Measurements from ENCODE around the gene BNC2.

The BNC2 gene

DNA sequence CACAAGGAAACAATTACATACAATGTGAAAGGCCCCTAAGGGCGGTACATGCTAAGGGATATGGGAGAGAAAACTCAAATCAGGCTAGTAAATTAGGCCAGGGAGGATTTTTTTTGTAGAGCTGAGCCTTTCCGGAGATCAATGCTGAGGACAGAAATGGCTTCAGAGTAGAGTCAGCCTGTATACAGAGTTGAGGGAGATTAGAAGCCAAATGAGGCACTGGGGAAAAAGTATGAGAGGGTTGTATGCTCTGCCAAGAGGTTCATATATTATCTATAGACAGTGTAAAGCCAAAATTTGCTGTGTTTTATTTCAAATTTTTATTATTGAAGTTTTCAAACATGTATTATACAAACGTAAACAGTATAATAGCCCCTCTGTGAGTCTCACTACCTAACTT, 103.1 kb downstream of the BNC2 start:
- no peak for DNase-seq (ENCODE audit: low read depth in 2 of 2, low spot score in 1 of 2)

DNA sequence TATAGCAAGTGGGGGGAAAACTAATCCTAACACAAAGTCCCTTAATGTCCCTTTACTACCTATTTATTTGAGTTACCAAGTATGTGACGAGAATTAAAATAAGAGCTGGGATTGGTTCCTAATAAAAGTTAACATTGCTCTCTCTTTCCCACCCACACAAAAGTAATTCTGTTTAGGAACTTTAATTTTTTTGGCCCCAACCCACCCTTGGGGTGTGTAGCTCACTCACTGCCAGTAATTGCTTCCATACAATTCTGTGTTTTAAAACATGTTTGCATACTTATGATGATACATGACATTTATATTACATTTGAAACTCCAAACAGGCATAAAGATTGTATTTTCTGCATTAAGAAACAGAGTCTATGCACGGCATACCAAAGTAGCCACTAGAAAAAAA, 106.5 kb downstream of the BNC2 start:
- no peak for DNase-seq (ENCODE audit: low read depth in 2 of 2, low spot score in 1 of 2)

DNA sequence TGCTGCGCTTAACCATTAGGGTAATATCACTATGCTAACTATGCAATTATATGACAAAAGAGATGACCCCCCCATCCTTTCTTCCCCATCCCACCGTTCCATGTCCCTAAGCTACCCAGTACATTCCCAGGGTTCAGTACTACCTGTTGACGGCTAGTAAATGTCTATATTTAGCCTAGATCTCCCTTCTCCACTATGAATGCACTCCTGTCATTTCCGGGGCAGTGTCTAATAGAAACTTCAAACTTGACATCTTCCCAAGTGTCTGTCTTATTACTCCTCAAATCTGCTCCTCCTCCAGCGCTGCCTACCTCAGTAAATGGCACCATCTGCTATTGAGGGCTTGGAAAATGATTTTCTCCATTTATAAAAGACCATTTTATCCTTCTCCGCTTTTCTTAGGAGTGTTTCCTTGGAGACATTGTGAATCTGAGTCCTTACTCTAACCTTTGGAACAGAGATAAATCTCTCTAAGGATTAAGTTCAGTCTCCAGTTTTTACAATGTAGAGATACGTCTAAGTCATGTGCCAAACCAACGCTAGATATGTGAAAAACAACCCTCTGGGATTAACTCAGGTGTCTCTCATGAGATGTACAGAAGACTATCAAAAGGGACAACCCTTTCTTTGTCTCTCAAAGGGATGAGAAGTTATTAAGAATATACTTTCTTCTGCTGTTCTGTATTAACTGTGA, 114.9 kb downstream of the BNC2 start:
- no peak for DNase-seq (ENCODE audit: low read depth in 2 of 2, low spot score in 1 of 2)

DNA sequence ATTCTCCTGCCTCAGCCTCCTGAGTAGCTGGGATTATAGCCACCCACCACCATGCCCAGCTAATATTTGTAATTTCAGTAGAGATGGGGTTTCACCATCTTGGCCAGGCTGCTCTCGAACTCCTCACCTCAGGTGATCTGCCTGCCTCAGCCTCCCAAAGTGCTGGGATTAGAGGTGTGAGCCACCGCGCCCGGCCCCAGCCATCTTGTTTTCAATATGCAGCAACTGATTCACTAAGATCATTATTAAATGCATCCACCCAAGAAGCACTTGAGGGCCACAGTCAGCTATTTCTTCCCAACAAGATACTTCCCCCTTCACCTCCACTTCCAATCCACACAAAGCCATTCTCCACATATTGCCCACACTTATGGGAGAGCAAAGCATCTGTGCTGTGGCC, 115.8 kb downstream of the BNC2 start:
- no peak for DNase-seq (ENCODE audit: low read depth in 2 of 2, low spot score in 1 of 2)

DNA sequence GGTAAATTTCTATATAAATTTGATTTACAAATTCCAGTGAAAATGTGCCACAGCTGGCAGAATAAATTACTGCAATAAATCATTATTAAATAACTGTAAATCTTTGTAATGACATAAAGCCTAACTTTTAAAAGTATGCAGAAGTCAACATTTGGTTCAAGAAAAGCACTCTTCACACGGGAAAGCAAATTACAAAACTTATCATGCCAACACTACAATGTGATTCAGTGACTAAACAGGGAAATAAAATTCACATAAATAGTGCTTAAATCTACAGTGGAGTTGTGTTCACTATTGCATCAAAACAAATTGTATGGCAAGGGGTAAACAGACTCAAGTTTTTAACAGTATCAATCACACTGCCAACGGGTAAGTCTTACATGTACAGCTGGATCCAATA, 117.2 kb downstream of the BNC2 start:
- DNase-seq (ENCODE audit: low read depth in 2 of 2, low spot score in 1 of 2), result no peak

DNA sequence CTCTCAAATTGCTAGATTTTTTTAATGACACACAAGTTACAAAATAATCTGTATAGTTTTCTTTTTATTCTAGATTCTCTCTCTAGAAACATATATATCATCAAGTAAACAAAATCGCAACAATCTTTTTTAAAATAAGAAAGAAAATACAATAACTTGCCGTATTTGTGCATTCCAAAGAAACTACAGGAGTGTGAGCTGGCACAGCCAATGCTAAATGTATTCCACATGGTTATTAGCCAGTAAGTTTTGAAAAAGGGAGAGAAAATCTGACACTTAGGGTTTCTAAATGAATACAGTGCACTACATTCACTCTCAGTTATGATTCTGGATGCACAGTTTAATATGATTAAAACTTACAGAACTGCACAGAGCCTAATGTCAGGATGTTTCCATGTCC, 117.9 kb downstream of the BNC2 start:
- no peak for DNase-seq (ENCODE audit: low read depth in 2 of 2, low spot score in 1 of 2)

DNA sequence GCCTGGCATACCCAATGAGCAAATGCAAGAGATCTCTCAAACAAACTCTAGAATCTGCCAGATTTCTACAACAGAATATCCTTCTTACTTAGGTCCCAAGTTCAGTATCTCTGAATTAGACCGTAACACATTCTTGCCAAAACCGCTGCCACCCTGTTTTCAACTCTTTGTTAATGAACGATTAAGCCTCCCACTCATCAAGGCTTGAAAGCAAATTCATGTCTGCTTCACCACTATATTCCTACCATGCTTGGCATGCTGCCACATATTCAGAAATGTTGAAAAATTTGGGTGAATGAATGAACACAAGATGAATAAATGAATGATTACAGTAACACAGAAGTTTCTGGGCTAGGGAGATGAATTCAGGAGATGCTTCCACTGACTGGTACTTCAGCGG, 119.9 kb downstream of the BNC2 start:
- DNase-seq (ENCODE audit: low read depth in 2 of 2, low spot score in 1 of 2), result no peak

DNA sequence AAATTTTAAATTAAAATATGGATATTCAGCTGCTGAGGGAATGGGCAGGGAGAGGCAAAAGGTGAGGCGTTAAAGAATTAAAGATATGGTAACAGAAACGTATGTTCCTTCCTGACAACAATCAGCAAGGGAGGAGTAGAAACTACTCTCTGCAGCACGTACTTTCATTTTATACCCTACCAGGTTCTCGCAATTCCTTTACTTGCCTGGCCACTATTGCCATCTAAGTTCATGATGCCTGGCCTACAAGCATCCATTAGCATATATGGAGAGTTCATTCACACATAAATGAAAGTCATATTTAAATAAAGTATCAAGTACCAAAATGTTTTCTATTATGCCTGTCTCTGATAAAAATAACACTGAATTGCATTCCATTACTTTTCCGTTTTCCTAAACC, 125.1 kb downstream of the BNC2 start:
- no peak for DNase-seq (ENCODE audit: low read depth in 2 of 2, low spot score in 1 of 2)

DNA sequence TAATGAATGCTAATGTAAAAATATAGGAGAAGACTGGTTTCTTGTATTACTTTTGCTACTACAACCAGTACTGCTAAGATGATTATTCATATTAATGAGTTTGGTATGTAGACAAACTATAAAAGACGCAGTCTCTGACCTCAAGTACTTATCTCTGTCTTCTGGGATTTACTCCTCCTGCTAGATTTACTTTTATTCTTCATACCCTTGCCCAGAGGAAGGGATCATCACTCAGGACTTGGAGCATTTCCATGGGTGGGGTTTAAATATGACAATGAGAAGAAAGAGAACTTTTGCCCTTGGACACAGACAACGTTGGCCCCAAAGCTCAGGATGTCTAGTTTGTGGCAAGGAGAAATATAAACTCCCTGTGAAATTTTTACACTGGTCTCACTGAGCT, 126.1 kb downstream of the BNC2 start:
- no peak for DNase-seq (ENCODE audit: low read depth in 2 of 2, low spot score in 1 of 2)

DNA sequence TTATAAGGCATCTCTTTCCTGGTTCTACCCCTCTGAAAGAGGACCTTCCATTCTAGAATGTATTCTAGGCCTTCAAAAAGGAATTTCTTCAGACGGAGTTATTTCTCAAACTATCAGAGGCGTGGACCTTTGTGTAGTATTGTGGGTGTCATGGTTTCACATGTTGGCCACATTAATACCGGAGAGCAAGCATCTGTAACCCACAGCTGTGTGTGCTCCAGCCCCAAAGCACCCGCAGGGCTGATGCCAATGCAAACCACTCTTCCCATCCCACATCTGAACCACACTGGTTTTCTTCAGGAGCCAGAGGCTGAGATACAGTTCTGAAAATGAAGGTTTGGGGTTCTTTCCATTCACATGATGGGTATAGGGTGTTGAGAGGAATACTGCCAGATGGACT, 127.1 kb downstream of the BNC2 start:
- DNase-seq (ENCODE audit: low read depth in 2 of 2, low spot score in 1 of 2), result no peak

DNA sequence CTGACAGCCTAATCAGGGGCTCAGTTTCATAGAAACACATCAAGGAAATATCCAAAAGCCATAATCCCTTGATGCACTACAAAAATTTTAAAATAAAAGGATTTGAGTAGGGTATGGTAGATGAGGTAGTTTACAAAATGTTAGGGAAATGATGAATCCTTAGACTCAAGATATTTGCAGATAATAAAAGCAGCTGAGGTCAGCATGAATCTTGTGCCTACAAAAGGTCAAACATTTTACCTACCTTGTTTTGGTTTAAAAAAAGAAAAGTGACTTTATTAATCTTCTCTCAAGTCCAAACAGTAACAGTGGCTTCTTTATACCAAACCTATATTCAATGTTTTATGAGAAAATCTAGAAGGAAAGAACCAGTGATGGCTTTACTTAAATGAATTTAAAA, 135.5 kb downstream of the BNC2 start:
- DNase-seq (ENCODE audit: low read depth in 2 of 2, low spot score in 1 of 2), result no peak

DNA sequence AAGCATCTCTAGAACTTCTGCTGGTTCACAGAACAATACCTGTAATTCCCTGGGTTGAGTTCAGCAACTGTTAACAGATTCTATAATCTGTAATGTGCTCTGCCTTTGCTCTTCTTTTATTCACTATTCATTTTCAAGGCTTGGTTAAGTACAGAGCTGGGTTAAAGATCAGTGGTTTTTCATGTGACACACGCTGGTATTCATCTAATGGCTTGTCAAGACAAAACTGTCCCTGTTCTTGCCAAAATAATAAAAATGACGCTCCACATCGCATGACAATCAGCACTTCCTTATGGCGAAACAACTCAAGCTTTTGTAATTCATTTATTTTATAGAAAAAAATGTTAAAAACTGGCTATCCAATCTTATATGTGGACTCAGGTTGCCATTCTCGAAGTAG, 137.9 kb downstream of the BNC2 start:
- DNase-seq (ENCODE audit: low read depth in 2 of 2, low spot score in 1 of 2), result no peak

DNA sequence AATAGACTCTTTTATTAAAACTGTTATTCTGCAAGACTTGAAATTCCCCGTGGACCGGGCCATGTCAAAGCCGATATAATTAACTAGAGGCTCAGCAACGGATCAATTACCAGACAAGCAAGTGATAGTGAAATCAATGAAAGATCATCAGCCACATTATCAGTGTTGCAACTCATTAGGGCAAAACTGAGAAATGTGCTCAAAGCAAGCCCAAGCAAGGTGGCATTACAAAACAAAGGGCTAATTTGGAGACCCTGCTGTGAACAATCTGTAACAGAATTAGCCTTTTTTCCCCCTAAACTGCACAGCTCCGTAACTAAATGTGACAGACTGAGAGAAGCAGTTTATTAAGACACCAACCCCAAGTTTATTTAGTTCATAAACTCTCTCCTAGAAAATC, 140.3 kb downstream of the BNC2 start:
- no peak for DNase-seq (ENCODE audit: low read depth in 2 of 2, low spot score in 1 of 2)

DNA sequence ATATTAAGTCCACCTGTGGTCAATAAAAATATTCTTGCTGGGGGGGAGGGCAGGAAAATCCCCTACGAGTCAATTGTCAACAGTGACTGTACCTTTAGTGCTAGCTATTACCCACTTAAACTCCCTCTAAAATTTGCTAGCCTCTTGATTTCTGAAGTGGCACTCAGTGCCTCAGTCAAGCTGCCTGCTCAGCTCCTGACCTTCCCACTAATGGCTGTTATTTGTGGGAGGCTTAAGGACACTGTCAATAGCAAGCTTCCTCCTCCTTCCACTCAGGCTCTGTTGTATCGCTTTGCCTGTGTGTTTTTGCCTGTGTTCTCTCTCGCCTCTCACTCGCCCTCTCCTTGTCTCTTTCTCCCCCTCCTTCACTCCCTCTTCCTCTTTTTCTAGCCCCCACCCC, 140.8 kb downstream of the BNC2 start:
- DNase-seq (ENCODE audit: low read depth in 2 of 2, low spot score in 1 of 2), result no peak

DNA sequence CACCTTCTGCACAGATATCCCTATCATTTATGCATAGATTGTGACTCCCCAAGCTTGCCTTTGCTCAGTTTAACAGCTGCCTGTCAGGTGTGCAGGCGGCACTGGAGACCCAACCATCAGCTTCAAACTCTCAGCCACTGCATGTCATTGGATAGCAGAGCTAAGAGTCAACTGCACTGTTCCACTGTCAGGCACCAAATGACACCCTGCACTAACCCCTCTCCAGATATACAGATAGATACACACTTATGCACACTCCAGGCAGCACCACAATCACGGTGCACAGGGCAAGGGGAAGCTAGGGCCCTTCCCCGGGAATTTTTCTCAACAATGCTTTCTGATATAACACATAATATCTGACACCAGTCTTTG, 142.3 kb downstream of the BNC2 start:
- DNase-seq (ENCODE audit: low read depth in 2 of 2, low spot score in 1 of 2), result no peak

DNA sequence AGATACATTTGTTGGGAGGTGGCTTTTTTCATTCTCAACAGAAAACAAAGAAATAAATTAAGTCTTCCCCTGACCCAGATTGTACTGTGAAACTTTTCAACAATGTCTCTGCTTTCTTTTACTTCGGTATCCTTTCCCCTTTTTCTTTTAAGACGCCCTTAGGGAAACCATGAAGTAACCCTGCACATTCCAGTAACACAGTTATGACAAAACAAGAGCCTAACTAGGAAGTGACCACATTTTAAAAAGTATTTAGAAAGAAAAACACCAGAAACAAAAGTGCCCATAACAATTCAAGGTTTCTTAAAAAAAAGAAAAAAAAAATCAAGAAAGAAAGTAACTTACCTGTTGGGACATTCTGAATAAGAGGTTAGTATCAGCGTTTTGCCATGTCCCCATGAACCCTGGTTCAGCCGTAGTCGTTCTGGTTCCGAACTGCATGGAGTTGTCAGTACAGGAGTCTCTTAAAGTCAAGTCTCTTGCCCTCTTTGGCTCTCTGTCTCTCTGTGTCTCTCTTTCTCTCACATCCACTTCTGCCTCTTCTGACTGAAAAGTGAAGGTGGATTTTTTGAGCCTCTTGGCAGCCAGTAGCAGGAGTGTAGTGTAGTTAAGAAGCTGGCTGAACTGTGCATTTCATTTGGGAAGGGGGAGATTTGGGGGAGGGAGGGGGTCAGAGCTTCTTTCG, 142.9 kb downstream of the BNC2 start:
- DNase-seq (ENCODE audit: low read depth in 2 of 2, low spot score in 1 of 2), result no peak

DNA sequence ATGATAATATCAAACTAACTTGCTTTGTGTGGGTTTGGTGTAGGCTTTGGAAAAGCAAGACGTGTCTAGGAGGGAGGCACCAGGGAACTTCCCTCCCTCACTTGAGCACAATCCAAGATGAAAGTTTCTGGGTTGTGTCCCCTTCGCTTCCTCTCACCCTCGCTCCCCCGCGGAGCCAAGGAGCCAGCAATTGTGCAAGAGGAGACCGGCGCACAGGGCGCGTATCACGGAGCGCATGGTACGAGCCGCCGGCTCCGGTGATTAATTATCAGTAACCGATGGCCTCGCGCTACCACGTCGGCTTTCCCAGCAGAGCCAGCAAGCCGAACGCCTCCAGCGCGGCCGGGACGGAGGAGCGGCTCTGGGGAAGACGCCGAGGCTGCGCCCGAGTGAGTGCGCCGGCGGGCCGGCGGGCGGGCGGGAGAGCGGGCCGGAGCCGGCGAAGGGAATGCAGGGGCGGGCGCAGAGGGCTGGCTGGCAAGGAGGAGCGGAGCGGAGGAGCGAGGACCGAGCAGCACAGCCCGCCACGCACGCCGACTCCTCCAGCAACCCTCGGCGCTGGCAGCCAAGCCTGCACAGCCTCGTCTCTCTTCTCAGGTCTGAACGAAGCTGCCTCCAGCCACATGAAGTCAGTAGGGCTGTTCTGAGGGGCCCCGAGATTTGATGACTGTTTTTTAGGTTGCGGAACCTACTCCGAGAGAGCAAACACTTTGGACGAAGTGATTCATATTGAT, 143.6 kb downstream of the BNC2 start:
- no peak for DNase-seq (ENCODE audit: low read depth in 2 of 2, low spot score in 1 of 2)

DNA sequence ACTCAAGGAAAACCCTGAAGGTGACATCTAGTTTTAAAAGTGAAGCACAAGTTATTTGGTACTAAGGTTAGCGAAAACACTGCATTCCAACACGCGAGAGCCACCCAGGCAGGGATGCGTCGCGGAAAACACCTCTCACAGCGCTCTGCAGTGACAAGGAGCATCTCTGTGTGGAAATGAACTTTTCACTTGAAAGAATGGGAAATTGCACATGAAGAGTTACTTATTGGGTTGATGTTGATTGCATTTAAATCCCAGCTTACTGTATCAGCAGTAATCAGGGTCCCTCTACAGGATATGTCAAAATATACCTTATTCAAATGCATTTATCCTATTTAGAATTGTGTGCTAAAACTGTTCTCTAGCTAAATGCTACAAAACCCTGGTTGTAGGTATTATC, 144.4 kb downstream of the BNC2 start:
- DNase-seq (ENCODE audit: low read depth in 2 of 2, low spot score in 1 of 2), result no peak

DNA sequence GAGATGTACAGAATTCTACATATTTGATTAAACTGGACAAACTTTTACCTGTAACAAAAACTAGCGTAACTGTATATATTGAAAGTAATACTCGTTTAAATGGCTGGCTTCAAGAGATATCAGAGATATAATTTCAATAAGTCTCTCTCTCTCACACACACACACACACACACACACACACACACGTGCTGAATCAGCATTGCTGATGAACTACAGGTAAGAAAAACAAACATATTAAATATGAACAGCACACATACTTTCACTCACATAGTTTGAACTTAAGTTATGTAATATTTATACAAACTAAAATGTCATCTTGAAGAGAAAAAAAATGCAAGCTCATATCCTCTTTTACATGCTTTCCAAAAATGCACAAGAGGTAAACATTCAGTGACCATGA, 145.4 kb downstream of the BNC2 start:
- no peak for DNase-seq (ENCODE audit: low read depth in 2 of 2, low spot score in 1 of 2)

DNA sequence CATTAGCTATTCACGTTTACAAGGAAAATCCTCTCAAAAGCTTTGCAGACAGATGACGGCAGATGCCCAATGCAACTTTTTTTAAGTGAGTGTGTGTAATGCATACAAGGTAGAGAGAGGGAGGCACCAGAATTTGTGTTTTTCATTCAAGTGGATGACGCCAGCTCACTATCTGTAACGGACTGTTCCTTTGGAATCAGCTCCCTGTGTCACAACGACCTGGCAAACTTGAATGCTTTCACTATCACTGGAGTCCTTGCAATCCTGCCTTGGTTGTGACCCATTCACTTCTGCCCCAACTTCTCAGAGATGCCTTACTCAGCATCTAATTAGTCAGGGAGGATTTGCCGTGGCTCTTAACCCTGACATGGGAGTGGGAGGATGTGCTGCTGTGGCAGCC, 148.5 kb downstream of the BNC2 start:
- DNase-seq (ENCODE audit: low read depth in 2 of 2, low spot score in 1 of 2), result no peak

DNA sequence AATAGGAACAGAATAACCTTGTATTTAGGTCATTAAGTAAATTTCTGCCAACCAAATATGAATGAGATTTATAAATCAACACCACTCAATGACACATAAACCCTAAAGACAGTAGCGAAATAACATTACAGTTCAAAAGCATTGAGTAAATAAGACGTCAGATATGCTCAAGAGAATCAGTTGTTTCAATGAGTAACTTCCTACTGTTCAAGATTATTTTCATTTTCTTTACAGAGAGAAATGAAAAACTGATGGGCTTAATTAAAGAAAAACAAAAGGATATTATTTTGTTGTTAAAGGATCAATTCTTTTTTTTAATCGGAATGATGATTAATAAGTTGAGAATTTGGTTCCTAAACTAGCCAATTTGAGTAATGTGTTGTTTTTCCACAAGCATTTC, 150.1 kb downstream of the BNC2 start:
- DNase-seq (ENCODE audit: low read depth in 2 of 2, low spot score in 1 of 2), result no peak

DNA sequence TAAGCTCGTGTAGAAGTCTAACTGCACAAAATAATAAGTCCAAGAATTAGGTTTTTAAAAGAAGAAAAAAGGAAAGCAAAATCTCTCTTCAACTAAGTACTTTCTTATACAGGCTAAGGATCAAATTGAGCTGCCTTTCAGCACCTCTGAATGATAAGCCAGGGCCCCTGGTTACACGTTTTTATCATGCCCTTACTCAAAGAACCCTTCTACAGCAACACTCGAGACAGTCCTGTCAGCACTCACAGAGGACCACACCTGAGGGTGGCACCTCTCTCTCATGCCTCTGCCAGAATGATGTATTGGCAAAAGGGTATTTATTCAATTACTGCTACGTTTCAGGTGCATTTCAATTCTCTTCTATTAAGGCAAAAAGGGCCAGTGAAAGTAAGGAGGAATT, 150.5 kb downstream of the BNC2 start:
- DNase-seq (ENCODE audit: low read depth in 2 of 2, low spot score in 1 of 2), result no peak

DNA sequence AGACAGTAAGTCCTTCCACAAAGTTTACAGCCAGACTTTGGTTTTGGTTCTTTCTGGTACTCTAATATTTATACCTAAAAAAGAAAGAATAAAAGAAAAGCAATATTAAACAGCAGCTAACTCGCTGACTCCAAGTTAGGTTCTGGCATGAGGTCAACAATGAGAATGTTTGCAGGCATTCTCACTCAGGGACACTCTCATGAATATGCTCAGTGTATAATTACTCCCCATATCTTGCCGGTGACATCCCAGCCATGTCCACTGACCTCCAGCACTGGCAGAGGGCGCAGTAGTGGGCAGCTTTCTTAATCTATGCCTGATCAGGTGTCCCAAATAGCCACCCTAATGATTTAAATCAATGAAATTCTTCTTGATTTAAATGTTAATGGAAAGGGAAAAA, 151.5 kb downstream of the BNC2 start:
- no peak for DNase-seq (ENCODE audit: low read depth in 2 of 2, low spot score in 1 of 2)

All from stimulated activated CD8-positive, alpha-beta memory T cell treated with anti-CD3 and anti-CD28 coated beads, Interleukin-4, amount 100 ng/mL, for 4 hours (primary cell).